GM21825 (cell line): ENCODE data around the gene STAM2.
"Not testable (repeated sequence)": the region's sequence is repeated elsewhere in the genome, so short reads cannot be mapped to it uniquely, and the experiment has no call there.

Source experiments
- ATAC-seq: cut with Tn5 transposase; IDR thresholded peaks from one replicate; pipeline ENCODE4 v1.9.1; 2021; ENCODE audit warnings: mild to moderate bottlenecking, moderate library complexity; ENCODE audit not compliant: unreplicated experiment

Gene STAM2

GRCh38 chr2:152175368-152176112 is at the start of gene STAM2:
Gene STAM2 (minus strand): TSS chr2:152175763. CDS start chr2:152175642, 121 bp downstream.
- peak; percentile 84 for ATAC-seq

- ATAC-seq = no peak
Observed at GRCh38 chr2:152223977-152224376, 48.4 kb upstream of the STAM2 start.

GRCh38 chr2:152222975-152223637 is 47.5 kb upstream of the STAM2 start:
- no peak for ATAC-seq

- no peak for ATAC-seq
Observed at GRCh38 chr2:152221839-152222238, 46.3 kb upstream of the STAM2 start.

GRCh38 chr2:152219077-152219828 is 43.7 kb upstream of the STAM2 start:
- ATAC-seq = no peak

DNA sequence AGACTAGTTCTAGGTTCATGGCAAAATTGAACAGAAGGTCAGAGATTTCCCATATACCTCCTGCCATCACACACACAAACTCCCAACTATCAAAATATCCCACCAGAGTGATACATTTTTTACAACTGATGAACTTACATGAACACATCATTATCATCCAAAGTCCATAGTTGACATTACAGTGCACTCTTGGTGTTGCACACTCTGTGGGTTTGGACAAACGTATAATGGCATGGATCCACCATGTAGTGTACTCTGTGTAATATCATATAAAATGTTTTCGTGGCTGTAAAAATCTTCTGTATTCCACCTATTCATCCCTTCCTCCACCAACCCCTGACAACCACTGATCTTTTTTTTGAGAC is 25.9 kb upstream of the STAM2 start:
- ATAC-seq = no peak

GRCh38 chr2:152200565-152201465 is 25.3 kb upstream of the STAM2 start:
- ATAC-seq = peak; percentile 46

GRCh38 chr2:152200101-152200500 is 24.5 kb upstream of the STAM2 start:
- no peak for ATAC-seq

DNA sequence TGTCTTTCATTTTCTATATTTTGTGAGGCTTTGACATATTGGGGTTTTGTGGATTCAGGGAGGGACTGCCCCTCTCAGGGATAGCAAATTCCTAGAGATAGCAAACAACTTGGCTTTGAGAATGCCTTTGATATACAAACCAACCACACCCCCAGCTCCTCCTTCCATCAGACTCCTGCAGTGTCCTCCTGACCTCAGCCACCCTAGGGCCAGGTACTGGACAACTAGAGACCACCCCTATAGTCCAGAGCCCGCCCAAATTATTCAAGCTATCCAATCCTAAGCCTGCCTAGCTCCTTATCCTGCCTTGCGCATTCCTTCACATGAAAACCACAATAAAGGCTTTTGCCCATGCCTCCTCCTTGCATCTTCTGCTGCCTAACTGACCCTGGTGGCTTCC is 22.9 kb upstream of the STAM2 start:
- no peak for ATAC-seq

- not testable (repeated sequence) for ATAC-seq
Observed at GRCh38 chr2:152197508-152198284, 22.1 kb upstream of the STAM2 start.

GRCh38 chr2:152189622-152190495 is 14.3 kb upstream of the STAM2 start:
- peak; percentile 79 for ATAC-seq

DNA sequence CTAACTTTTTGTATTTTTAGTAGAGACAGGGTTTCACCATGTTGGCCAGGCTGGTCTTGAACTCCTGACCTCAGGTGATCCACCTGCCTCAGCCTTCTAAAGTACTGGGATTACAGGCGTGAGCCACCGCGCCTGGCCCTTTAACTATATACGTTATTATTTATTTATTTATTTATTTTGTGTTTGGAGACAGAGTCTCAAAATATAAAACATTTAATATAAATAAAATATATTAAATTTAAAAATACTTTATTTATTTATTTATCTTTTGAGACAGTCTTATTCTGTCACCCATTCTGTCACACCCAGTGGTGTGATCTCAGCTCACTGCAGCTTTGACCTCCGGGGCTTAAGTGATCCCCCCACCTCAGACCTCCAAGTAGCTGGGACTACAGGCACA is 11.2 kb upstream of the STAM2 start:
- ATAC-seq = not testable (repeated sequence)

GRCh38 chr2:152186262-152186661 is 10.7 kb upstream of the STAM2 start:
- ATAC-seq = no peak

GRCh38 chr2:152183401-152184073 is 8.0 kb upstream of the STAM2 start:
- ATAC-seq = no peak

DNA sequence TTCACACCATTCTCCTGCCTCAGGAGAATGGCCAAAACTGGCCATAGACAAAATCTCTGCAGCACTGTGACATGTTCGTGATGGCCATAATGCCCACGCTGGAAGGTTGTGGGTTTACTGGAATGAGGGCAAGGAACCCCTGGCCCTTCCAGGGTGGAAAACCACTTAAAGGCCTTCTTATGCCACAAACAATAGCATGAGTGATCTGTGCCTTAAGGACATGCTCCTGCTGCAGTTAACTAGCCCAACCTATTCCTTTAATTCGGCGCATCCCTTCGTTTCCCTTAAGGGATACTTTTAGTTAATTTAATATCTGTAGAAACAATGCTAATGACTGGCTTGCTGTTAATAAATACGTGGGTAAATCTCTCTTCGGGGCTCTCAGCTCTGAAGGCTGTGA is 2.1 kb upstream of the STAM2 start:
- ATAC-seq = not testable (repeated sequence)

DNA sequence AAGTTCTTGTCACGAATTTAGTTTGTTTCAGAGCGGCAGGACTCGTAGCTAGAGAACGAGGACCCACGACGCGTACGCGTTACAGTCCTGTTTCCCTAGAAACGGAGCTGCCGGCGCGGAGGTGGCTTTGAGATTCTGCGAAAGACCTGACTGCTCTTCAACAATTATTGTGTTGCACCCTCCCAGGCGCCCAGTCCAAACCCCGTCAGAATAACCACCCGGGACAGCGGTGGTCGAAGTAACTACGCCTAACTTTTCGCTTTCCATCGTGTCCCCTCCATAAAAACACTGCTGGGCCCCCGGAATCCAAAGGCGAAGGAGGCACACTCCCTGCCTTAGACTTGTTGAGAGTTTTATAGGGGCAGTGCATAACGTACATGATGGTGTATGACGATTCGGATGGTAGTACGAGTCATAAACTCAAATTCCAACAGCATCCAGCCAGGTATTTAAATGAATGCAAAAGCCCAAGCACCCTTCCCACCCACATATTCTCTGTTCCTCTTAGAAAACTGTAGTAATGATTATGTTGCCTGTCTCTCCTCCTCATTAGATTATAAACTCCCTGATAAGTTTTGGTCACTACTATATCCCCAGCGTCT is 651 bp upstream of the STAM2 start:
- peak; percentile 4 for ATAC-seq

GRCh38 chr2:152175012-152175367 is 573 bp downstream of the STAM2 start:
- peak; percentile 21 for ATAC-seq

GRCh38 chr2:152174574-152174973 is 989 bp downstream of the STAM2 start:
- ATAC-seq = no peak
